Activated naive CD8-positive, alpha-beta T cell treated with anti-CD3 and anti-CD28 coated beads, Interleukin-2, amount 10 ng/mL, durations not matched to agents 7 days and 5 days (primary cell): ENCODE data around the gene PSMA7. TPM values are rescaled to one million over a fixed set of nuclear protein-coding genes. Genes with fewer than 3 reads are reported as not detected.
A peak's percentile ranks its signal among the peaks of the same experiment; 100 is the strongest.

Source experiments
- ATAC-seq: fragments of 150-1000 bp; cut with Tn5 transposase; one replicate; pipeline ENCODE4 v1.10.0; 2021; ENCODE audit warnings: low read depth, moderate library complexity
- POLR2A ChIA-PET: fragments of 350-600 bp; sonication (Branson Sonifier 250); formaldehyde crosslinking; loops from one replicate; lab custom pipeline; 2021; ENCODE audit warnings: antibody characterized with exemption; lab: Charles Lee
- DNase-seq: peaks from one replicate; pipeline ENCODE4 v3.0.0; 2021
- H3K27ac Mint-ChIP-seq: one replicate; pipeline ENCODE4 v1.8.0; 2022; ENCODE audit warnings: mild to moderate bottlenecking, mixed read lengths
- H3K27me3 Mint-ChIP-seq: one replicate; pipeline ENCODE4 v1.8.0; 2022; ENCODE audit warnings: mild to moderate bottlenecking, moderate library complexity, mixed read lengths
- H3K36me3 Mint-ChIP-seq: one replicate; pipeline ENCODE4 v1.8.0; 2021; ENCODE audit warnings: mild to moderate bottlenecking, mixed read lengths
- H3K4me1 Mint-ChIP-seq: one replicate; pipeline ENCODE4 v1.8.0; 2021; ENCODE audit warnings: mixed read lengths
- H3K4me3 Mint-ChIP-seq: one replicate; pipeline ENCODE4 v1.8.0; 2022; ENCODE audit warnings: mild to moderate bottlenecking, moderate library complexity, mixed read lengths
- H3K9me3 Mint-ChIP-seq: one replicate; pipeline ENCODE4 v1.8.0; 2021; ENCODE audit warnings: mixed read lengths
- total RNA-seq, 2 experiments: library from RNA; stranded (reverse); gene quantifications; one replicate each; pipeline ENCODE4 v1.2.3, GENCODE V29; 2021

The PSMA7 gene
- total RNA-seq, 2 experiments from 2014 or later = 219 to 236 TPM

DNA sequence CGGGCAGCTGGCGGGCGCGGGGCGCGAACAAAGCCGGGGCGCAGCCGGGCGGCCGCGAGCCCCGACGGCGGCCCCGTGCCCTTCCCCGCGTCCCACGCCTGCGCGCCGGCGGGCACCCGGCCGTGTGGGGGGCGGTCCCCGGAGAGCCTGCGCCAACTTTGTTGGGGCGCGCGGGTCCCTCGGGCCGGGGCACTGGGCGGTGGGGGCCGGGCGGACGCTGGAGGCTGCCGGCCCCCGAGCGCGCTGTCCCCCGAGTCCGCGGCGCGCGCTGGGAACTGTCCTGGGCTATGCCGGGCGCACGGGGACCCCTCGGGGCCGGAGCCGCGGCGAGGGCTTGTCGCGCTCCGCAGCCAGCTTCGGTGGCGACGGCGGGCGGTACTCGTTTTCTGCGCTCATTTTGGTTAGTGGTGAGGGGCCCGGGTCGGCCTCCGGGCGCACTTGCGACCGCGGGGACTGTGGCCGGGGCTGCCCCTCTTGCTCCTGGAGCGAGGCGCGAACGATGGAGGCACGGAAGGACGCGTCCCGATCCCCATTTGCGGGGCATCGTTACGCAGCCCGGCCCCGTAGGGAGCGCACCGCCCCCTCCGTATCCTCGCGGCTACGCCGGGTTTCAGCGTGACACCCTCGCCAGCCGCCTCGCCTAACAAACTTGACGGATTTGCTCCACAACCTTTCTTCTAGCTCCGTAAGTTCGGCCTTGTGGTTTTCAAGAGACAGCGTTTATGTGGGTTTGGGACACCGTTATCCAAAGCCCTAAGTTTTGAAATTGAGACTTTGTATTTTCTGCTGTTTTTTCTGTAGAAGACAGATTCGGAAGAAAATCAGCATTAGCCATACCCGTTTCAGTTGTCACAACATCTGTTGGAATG lies 997 bp upstream of the PSMA7 start:
- POLR2A ChIA-PET = interaction anchor here (1.1 to 4.8 kb wide), 3 partner anchors 15 to 232 kb away, joined by 3 to 32 read pairs (median 4); partner anchors contain the start of gene TAF4
- peak overlapping the region; percentile 78 for H3K27ac Mint-ChIP-seq
- peak overlapping the region; percentile 82 for H3K4me3 Mint-ChIP-seq
- peaks cover 35% of the 10 kb centered on the region for H3K4me1 Mint-ChIP-seq
- ATAC-seq (peak; percentile 11), DNase-seq (peak; percentile 69)
- no peaks in the 10 kb centered on the region for H3K9me3 Mint-ChIP-seq
- peaks cover 7% of the 10 kb centered on the region for H3K36me3 Mint-ChIP-seq
- no peaks in the 10 kb centered on the region for H3K27me3 Mint-ChIP-seq

DNA sequence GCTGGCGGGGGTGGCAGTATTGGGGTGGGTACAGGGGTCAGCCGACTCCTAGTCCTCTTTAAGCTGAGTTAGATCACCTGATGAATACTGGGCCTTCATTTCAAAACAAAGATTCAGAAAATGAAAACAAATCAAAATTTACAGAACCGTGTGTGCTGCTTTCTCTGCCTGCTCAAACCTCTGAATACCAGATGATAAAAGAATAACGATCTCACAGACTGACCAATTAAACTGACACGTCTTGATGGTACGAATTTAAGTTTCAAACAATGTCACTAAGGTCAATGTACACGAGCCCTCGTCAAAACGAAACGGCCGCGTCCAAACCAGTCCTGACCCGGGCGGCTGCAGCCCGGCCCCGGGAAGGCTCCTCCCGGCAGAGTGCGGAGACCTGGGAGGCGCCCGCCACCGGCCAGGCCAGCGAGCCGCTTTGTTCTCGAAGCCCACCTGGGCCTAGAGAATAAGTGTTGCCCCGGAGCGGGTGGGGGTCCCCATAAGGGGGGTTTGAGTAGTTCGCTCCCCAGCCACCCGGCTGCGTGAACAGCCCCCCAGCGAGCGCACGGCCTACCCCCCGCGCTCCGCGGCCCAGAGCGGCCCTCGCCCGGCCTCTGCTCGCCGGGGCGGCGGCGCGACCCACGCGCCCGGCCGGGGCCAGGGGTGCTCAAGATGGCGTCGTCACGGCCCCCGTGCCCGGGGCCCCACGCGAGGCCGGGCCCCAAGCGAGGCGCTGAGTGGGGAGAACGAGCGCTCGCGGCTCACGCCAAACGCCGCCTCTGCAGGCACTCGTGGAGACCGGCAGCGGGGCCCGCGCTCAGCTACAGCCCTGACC lies 728 bp downstream of the PSMA7 start:
- DNase-seq = no peak
- POLR2A ChIA-PET = interaction anchor here (1.0 to 4.8 kb wide), 7 partner anchors 20 to 230 kb away, joined by 3 to 32 read pairs (median 4); partner anchors contain the start of genes LSM14B and TAF4
- peak; percentile 14 for ATAC-seq
- Mint-ChIP-seq H3K36me3 (peaks cover 20% of the 10 kb centered on the region), H3K4me3 (peak overlapping the region; percentile 92), H3K4me1 (peaks cover 39% of the 10 kb centered on the region), H3K27me3 (no peaks in the 10 kb centered on the region), H3K9me3 (no peaks in the 10 kb centered on the region), H3K27ac (peak overlapping the region; percentile 92)

DNA sequence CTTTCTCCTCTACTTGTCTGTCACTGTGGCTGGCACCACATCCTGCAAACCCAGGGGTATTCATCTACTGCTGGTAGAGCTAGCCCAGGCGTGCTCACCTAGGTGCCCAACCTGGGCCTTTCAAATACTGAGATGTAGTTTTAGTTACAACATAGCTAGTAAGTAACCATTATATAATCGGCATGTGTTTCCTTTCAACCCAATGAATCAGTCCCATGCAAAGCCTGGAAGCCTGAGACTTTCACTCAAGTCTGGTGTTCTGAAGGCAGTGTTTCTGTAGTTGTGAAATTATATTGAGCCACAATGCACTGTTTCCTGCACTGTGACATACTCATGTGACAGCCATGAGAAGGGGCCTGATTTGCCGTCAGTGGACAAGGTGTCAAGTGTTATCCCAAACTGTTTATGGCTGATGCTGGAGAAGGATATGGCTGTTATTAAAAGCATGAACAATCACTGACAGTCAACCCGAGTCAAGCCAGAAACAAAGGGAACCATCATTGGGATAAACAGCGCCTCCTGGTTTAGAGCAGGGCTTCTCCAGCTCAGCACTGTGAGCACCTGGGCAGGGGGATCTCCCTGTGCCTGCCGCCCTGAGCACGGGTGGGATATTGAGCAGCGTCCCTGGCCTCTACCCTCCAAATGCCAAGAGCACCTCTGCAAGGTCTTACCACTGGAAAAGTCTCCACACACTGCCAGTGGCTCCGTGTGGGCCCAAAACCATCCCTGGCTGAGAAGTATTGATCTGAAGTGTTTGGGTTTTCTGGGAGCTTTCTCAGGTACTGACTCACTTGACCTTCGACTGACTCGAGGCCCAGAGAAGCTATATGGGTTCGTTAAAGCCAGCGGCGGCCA lies 1.6 kb downstream of the PSMA7 start:
- Mint-ChIP-seq H3K36me3 (peaks cover 24% of the 10 kb centered on the region), H3K4me3 (peak overlapping the region; percentile 92), H3K27ac (peak overlapping the region; percentile 92), H3K27me3 (no peaks in the 10 kb centered on the region), H3K9me3 (no peaks in the 10 kb centered on the region), H3K4me1 (peaks cover 40% of the 10 kb centered on the region)
- DNase-seq = no peak
- no peak for ATAC-seq
- POLR2A ChIA-PET = interaction anchor here (0.8 to 4.8 kb wide), 7 partner anchors 15 to 131 kb away, joined by 3 to 32 read pairs (median 5); partner anchors contain the start of genes LSM14B and TAF4

DNA sequence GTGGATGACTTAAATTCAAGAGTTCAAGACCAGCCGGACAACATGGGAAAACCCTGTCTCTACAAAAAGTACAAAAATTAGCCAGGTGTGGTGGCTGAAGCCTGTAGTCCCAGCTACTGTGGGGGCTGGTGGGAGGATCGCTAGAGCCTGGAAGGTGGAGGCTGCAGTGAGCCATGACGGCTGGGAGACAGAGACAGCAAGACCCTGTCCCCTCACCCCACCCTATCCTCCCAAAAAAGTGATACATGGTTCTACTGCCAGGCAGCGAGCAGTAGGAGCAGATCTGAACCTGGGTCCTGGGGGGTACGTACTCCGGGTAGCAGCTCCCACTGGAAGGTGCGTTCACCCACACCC lies 2.2 kb downstream of the PSMA7 start:
- Mint-ChIP-seq H3K4me1 (peaks cover 40% of the 10 kb centered on the region), H3K9me3 (no peaks in the 10 kb centered on the region), H3K27me3 (no peaks in the 10 kb centered on the region), H3K4me3 (peak overlapping the region; percentile 92), H3K36me3 (peaks cover 26% of the 10 kb centered on the region), H3K27ac (peak overlapping the region; percentile 92)
- POLR2A ChIA-PET = interaction anchor here (0.8 to 4.8 kb wide), 5 partner anchors 14 to 130 kb away, joined by 3 to 32 read pairs (median 5); partner anchors contain the start of genes LSM14B and TAF4
- ATAC-seq = no peak
- no peak for DNase-seq

DNA sequence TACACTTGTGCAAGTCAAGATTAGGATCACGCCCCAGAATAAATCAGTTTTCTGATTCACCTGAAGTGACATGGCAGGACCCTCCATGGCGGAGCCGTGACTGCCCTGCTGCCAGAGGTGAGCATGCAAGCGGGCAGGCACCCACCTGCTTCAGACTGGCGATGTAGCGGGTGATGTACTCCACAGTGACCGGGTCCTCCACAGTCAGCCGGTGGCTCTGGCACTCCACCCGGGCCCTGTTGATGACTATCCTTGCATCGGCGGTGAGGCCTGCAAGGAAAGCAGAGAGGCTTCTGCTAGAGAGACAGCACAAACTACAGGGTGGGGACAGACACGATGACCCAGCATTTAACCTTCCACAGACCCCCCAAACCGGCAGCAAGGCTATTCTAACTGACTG lies 3.6 kb downstream of the PSMA7 start:
- Mint-ChIP-seq H3K27ac (no peak overlapping the region), H3K36me3 (peaks cover 26% of the 10 kb centered on the region), H3K9me3 (no peaks in the 10 kb centered on the region), H3K4me1 (peaks cover 32% of the 10 kb centered on the region), H3K4me3 (no peak overlapping the region), H3K27me3 (no peaks in the 10 kb centered on the region)
- POLR2A ChIA-PET = interaction anchor here (0.6 kb wide), 1 partner anchor 13 kb away, joined by 3 read pairs; no protein-coding TSS in a partner anchor
- no peak for ATAC-seq
- DNase-seq = no peak

DNA sequence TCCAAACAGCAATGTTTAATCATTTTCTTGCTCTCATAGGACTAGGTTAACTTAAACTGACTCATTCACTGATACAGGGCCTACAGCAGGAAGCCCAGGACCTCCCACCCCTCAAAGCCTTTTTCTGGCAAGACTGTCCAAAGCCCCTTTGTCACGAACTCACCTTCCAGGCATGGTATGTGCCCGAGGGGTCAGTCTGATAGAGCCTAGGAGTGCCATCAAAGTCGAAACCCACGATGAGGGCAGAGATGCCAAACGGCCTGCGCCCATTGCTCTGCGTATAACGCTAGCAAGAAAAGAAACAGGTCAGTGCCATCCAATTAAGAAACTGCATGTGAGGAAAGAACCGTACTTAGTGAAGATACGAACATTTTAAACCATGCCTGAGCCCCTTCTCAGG lies 4.3 kb downstream of the PSMA7 start:
- H3K27ac Mint-ChIP-seq = peak overlapping the region; percentile 38
- H3K36me3 Mint-ChIP-seq = peaks cover 29% of the 10 kb centered on the region
- ATAC-seq = no peak
- no peak for DNase-seq
- H3K9me3 Mint-ChIP-seq = no peaks in the 10 kb centered on the region
- no peaks in the 10 kb centered on the region for H3K27me3 Mint-ChIP-seq
- H3K4me3 Mint-ChIP-seq = no peak overlapping the region
- H3K4me1 Mint-ChIP-seq = peaks cover 29% of the 10 kb centered on the region
- POLR2A ChIA-PET = no interaction called here

DNA sequence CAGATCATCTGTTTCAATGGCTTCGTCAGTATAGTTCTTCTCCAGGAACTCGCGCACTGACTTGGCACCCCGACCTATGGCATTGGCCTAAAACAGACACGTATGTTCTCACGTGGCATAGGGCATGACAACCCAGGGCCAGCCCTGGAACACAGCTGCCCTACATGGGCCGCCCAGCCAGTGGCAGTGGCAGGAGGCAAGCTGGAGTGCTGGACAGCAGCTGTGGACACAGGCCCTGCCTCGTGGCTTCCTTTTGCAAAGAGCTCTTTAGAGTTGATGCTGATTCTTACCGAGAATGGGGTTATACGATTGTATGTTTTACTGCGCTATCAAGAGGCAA lies 5.0 kb downstream of the PSMA7 start:
- Mint-ChIP-seq H3K27ac (peak overlapping the region; percentile 50), H3K36me3 (peaks cover 30% of the 10 kb centered on the region), H3K9me3 (no peaks in the 10 kb centered on the region), H3K4me1 (peaks cover 29% of the 10 kb centered on the region), H3K27me3 (no peaks in the 10 kb centered on the region), H3K4me3 (no peak overlapping the region)
- DNase-seq (no peak), ATAC-seq (no peak)
- POLR2A ChIA-PET = no interaction called here

DNA sequence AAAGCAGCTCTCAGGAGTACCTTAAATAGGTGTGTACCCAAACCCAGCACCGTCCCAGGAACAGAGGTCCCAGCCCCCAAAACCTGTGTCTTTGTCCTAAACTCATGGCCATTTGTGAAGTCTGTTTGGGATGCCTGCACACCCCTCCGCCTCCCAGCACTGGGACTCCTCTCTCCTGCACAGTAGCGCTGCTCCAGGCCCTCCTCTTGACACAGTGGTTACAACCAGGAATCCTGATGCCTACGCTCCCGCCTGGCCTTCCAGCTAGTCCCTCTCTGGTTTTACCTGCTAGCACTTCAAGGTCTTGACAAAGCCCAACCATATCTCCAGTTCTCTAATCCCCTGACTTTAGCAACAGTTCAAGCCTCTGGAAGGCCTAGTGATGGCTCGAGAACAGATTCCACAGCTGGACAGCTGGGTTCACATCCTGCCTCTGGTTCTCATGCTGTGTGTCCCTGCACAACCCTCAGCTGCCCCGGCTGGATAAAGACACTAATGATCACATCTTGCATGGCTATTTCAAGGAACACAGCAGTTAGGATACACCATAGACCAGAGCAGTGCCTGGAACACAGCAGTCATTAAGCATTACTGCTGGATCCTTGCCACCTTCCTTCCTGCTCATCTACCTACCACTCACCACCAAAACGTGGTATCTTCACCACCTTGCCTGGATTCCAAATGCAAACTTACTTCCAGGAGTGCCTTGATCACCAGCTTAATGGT lies 5.6 kb downstream of the PSMA7 start:
- ATAC-seq (no peak), DNase-seq (no peak)
- H3K4me3 Mint-ChIP-seq = no peak overlapping the region
- peaks cover 29% of the 10 kb centered on the region for H3K4me1 Mint-ChIP-seq
- no peaks in the 10 kb centered on the region for H3K9me3 Mint-ChIP-seq
- peak overlapping the region; percentile 60 for H3K27ac Mint-ChIP-seq
- POLR2A ChIA-PET = no interaction called here
- H3K27me3 Mint-ChIP-seq = no peaks in the 10 kb centered on the region
- H3K36me3 Mint-ChIP-seq = peaks cover 30% of the 10 kb centered on the region

DNA sequence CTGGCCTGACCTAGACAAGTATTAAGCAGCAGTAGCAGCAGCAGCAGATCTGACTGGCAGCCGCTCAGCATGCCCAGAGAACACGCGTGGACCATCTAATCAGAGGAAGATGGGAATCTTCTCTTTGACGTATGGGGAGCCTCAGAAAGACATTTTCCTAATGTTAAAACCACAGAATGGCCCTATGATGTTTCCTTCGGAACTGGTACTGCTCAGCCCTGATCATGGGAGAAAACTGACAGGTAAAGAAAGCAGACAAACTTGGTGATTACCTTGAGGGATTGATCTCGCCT lies 6.2 kb downstream of the PSMA7 start:
- H3K4me3 Mint-ChIP-seq = no peak overlapping the region
- peaks cover 34% of the 10 kb centered on the region for H3K36me3 Mint-ChIP-seq
- no peak for ATAC-seq
- peak overlapping the region; percentile 60 for H3K27ac Mint-ChIP-seq
- DNase-seq = no peak
- POLR2A ChIA-PET = interaction anchor here (1.1 kb wide), 1 partner anchor 15 kb away, joined by 4 read pairs; no protein-coding TSS in a partner anchor
- H3K9me3 Mint-ChIP-seq = no peaks in the 10 kb centered on the region
- H3K4me1 Mint-ChIP-seq = peaks cover 29% of the 10 kb centered on the region
- no peaks in the 10 kb centered on the region for H3K27me3 Mint-ChIP-seq

DNA sequence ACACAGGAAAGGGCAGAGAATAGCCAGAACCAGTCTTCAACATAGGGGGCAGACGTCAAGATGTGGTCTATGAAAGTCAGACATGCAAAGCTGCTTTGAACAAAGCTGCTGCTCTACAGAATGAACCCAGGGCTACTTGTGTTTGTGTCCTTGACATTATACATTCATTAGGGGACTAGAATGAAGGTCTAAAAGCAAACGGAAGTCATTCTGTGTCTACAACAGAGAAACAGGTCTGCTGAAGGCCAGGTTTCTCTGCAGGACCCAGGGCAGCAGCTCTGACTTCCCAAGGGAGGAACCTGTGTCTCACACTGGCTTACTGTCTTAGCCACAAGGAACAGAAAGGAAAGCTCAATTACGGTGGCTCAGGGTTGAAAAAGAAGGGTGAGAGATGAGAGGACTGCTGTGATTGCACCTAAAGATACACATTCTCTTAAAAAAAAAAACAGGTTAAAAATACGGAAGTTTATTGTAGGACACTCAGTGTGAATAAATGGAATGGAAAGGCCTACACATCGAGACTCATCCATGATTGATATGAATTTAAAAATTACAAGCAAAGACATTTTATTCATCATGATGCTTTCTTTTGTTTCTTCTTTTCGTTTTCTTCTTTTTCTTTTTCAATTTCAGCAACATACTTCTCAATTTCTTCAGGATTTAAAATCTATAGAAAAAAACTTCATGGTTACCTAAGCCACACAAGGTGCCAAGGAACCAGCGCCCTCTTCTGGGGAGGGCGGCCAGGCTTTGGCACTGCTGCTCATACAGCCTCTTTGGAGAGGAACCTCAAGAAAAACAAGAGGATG lies 6.7 kb downstream of the PSMA7 start:
- H3K4me3 Mint-ChIP-seq = no peak overlapping the region

DNA sequence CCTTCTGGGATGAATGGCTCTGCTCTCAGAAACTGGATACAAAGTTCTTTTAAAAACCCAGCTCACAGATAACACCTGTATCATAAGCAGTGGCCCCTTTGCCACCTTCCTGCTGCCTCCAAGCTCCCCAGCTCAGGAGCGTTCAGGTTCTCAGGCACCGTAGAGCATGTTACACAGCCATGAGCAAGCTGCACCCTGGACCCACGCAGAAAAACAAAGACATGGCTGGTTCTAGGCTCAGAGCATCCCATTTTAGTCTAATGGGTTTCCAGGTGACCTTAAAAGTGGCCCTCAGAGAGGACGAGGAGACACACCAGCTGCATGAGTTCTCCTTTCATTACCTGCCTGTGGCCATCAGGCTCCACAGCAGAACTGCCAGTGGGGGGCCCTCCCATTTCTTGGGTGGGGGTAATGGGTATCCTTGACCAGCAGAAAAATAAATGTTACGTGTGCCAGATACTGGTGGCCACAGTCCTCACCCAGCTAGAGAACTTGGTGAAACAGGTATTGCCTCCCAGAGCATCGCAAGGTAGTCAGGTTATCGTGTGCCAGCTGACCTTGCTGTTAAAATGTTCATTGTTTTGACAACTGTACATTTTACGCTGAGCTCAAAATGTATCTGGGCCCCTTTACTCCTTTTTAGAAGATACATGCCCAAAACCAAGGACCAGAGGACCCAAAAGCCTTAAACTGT lies 7.5 kb downstream of the PSMA7 start:
- Mint-ChIP-seq H3K27ac (no peak overlapping the region), H3K4me3 (no peak overlapping the region), H3K9me3 (no peaks in the 10 kb centered on the region), H3K4me1 (peaks cover 18% of the 10 kb centered on the region), H3K36me3 (peaks cover 37% of the 10 kb centered on the region), H3K27me3 (no peaks in the 10 kb centered on the region)
- DNase-seq = no peak
- POLR2A ChIA-PET = interaction anchor here (1.1 to 1.9 kb wide), 4 partner anchors 12 to 124 kb away, joined by 3 to 11 read pairs (median 4); no protein-coding TSS in a partner anchor
- ATAC-seq = no peak

More for the DNA sequence above, 6.7 kb downstream of the PSMA7 start:
- ATAC-seq (peak; percentile 61), DNase-seq (peak; percentile 74)
- peaks cover 25% of the 10 kb centered on the region for H3K4me1 Mint-ChIP-seq
- H3K36me3 Mint-ChIP-seq = peaks cover 37% of the 10 kb centered on the region
- H3K9me3 Mint-ChIP-seq = no peaks in the 10 kb centered on the region
- H3K27ac Mint-ChIP-seq = peak overlapping the region; percentile 60
- POLR2A ChIA-PET = interaction anchor here (1.1 to 1.9 kb wide), 4 partner anchors 13 to 125 kb away, joined by 3 to 11 read pairs (median 4); no protein-coding TSS in a partner anchor
- H3K27me3 Mint-ChIP-seq = no peaks in the 10 kb centered on the region
